CD4-positive, alpha-beta T cell treated with Interleukin-4 for 4 hours (primary cell): Measurements from ENCODE around the gene PHF12.
"Not testable (repeated sequence)": the region's sequence is repeated elsewhere in the genome, so short reads cannot be mapped to it uniquely, and the experiment has no call there.

Experiments used
- DNase-seq: peaks from one replicate; pipeline ENCODE4 v3.0.0-alpha.2; 2020

PHF12 gene

DNA sequence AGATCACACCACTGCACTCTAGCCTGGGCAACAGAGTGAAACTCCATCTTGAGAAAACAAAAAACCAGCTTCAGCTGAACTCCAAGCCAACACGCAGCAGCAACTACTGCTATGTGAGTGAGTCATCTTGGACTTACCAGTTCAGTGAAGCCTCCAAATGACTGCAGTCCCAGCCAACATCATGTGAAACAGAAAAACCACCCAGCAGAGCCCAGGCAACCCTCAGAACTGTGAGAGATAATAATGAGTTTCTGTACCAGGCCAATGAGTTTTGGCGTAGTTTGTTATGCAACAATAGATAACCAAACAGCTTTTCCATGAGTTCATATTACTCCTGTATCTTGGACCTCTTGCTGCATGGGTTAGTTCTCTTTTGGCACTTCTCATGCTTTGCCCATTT lies 23.3 kb downstream of the PHF12 start:
- DNase-seq, result peak; percentile 69

- DNase-seq, result no peak
Observed at GRCh38 chr17:28926786-28927185, 24.5 kb downstream of the PHF12 start.

DNA sequence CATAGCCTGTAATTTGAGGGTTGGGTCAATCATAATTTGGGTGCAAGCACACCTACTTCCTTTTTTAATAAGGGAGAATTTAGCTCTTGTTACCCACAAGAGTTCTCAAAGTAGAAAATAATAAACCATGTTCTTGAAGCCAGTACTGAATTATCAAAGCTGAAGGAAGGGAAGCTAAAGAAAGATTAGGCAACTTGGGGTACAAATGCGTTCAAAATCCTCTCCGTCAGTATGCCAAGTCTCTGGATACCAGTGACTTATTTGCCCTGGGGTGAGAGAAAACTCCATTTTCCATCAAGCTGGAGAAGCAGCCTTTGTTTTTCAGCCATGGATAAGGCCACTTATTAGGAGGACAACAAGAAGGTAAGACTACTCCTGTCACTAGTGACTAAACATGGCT lies 25.0 kb downstream of the PHF12 start:
- DNase-seq, result no peak

GRCh38 chr17:28925912-28926365 lies 25.4 kb downstream of the PHF12 start:
- DNase-seq, result peak; percentile 92

DNA sequence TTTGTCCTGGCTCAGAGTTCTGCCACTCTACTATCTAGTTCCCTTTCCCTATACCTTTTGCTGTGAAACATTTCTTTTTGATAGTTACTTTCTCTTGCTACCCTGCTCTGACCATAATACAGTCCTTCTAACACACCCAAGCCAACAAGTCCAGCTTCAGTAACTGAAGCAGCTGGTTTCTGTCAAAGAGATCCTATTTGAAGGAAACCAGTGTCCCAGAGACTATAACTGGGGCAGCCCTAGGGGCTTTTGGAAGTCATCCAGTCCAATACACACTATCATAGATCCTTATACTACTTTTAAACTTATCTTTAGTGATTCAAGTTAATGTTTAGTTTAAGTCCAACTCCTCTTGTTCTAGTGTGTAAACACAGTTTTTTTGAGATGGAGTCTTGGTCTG lies 31.1 kb downstream of the PHF12 start:
- no peak for DNase-seq

- DNase-seq, result no peak
Observed at GRCh38 chr17:28918295-28918694, 33.0 kb downstream of the PHF12 start.

GRCh38 chr17:28917465-28917864 lies 33.9 kb downstream of the PHF12 start:
- DNase-seq, result no peak

DNA sequence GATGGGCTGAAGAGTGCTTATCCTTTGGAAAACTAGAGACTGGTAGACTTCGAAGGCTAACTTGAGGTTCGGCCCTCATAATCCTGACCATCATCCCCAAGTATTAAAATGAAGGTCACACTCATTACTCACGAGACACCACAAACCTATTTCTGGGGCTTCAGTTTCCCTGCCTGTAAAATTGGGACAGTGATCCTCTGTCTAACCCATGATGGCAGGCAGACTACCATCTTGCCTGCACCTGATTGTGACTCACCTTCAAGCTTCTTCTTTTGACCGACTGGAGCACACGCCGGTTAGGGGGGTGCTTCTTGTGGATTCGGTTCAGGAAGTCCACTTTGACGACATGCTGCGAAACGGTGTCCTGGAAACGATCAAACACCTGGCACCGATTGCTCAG lies 34.3 kb downstream of the PHF12 start:
- DNase-seq, result no peak

- DNase-seq, result peak; percentile 69
Observed at GRCh38 chr17:28916302-28916934, 34.9 kb downstream of the PHF12 start.

DNA sequence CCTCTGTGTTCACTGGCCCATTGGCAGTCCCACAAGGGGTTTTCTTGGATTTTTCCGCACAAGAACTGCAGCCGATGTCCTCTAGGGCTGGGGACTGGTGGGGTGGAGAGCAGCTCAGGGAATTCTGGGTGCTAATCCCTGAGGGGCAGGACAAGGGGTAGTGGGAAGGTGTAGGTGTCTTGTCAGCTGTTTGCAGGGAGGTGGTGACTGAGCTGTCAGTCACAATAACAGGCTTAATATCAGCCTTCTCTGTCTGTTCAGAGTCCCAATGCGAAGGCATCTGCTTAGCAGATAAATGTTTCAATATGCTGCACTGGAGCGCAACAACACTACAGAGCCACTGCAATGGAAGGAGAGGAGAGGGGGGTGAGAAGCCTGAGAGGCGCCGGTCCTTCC lies 38.4 kb downstream of the PHF12 start:
- no peak for DNase-seq

- DNase-seq, result no peak
Observed at GRCh38 chr17:28912281-28912937, 38.9 kb downstream of the PHF12 start.

DNA sequence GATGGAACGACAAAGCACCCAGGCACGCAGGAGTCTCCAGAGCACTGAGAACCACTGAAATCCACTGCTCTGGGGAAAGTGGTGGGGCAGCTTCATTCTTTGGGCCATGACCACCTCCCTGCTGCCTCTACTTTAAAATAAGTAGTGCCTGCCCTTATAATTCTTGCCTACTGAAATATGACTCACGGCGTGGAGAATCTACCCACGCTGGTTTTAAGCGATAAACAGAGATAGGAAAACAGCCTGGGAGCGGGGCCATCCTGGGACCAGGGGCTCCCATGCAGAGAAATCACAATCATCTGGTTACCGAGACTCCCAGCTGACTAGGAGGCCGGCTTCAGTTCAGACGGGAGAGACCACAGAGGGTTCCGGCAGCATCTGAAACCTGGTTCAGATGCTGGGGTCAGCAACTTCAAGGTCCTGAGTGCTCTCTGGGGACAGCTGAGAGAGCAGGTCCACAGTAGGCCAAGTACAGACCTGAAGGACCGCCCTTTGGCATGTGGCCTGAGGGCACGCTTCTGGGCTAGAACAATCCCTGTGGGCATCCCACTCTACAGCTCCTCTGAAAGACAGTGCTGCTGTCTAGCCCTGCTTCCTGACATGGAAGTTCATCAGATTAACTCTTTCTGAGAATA lies 39.8 kb downstream of the PHF12 start:
- no peak for DNase-seq

DNA sequence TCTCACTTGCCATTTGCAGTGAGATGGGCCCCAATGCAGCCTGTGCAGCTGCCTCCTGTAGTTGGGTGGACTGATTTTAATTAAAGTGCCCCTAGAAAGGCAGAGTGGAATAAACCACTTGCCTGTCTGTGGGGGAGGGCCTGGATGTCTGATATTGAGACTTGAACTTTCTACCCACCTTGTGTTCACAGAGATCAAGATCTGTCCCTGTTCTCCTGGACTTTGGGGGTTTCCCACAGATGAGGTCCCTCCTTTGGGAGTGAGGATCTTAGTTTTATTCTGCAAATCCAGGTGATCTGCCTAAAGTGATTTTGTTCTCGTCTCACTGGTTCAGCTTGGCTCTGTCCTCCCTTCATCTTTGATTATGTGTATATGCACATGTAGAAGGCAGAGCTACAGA lies 40.8 kb downstream of the PHF12 start:
- no peak for DNase-seq

GRCh38 chr17:28908640-28909167 lies 42.6 kb downstream of the PHF12 start:
- DNase-seq, result no peak

DNA sequence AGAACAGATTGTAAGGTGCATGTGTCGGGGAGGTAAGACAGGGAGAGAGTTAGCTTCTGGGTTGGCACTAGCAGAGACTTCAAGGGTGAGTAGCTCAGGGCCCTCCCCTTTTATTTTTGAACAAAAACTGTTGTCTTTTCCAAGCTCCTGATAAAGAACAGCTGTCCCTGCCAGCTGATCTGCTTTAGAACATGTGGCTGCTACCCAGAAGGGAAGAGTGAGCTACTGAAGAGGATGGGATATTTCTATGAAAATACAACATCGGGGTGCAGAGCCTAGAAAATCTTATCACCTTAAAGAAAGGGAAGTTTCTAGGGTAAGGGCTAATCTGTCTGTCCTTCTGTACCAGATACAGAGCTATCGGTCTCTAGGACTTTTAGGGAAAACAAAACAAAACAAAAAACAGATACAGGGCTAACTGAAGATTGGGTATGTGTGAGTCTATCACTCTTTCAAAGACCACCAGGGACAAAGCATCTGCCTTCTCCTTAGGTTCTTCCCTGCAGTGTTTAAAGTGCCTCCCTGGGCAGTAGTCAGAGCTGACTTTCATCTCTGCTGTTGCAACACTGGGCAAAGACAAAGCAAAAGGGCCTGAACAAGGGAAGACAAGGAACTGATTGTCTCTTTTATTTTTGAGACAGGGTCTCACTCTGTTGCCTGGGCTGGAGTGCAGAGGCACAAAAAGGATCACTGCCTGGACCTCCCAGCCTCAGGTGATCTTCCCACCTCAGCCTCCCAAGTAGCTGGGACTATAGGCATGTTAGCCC lies 43.4 kb downstream of the PHF12 start:
- no peak for DNase-seq

DNA sequence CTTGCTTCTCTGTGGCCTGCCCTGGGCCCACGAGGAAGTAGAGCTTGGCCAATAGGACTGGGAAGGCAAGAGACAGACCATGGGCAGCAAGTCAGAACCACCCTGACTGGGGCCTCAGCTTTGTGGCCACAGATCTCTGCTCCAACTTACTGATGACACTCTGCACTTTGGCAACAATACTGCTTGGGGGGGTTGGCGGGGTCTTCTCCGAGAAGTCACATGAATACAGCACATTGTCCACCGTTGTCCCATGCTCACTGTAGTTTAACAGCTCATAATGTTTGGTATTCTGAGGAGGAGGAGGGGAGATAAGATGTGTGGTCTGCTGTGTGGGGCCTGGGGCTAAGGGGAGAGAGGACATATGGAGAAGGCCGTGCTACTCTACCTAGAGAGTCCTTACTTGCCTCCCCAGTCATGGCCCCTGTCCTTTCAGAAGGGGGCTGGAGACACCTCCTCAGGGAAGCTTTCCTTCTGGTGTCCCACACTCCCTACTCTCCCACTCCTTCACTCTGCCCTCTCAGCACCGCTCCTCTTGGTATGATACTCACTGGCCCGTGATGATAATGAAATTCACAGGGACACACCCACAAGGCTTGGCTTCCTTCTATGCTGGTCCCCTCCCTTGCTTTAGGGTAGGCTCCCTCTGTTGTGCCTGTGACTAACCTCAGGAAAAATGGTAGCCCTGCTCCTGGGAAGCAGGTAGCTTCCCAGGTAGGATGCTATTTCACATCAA lies 44.4 kb downstream of the PHF12 start:
- DNase-seq, result no peak

DNA sequence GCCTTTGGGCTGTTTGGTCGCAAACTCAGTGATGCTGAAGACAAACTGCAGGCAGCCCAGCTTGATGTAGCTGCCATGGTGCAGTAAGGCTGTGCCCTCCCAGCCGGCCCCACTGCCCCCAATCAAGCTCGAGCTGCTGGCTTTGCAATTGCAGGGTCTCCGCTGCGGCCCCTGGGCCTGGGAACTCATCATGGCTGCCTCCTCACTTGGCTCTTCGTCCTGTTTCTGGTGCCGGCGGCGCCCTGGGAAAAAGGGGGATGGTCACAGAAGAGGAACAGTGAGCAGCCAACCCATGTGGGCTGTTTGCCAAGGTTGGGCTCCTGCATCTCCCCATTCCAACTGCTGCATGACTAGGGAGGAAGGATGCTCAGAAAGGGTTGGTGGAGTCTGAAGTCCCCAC lies 45.0 kb downstream of the PHF12 start:
- DNase-seq, result no peak

DNA sequence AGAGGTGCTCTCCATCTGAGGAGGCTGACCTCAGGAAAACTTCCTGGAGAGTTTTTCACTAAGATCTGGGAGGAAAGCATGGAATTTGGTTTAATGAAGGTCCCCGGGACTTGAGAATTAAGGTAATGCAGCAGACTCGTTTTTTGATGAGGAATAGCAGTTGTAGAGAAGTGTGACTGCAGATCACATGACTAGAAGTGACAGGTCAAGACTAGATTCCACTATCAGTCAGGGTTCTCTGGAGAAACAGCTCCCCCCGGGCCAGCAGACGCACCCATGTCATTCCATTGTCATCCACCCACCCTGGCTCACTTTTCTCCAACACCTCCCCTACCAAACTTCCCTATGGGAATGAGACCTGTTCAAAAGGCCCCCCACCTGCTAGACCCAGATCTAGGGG lies 46.5 kb downstream of the PHF12 start:
- no peak for DNase-seq

GRCh38 chr17:28903546-28903841 lies 47.8 kb downstream of the PHF12 start:
- DNase-seq, result not testable (repeated sequence)

DNA sequence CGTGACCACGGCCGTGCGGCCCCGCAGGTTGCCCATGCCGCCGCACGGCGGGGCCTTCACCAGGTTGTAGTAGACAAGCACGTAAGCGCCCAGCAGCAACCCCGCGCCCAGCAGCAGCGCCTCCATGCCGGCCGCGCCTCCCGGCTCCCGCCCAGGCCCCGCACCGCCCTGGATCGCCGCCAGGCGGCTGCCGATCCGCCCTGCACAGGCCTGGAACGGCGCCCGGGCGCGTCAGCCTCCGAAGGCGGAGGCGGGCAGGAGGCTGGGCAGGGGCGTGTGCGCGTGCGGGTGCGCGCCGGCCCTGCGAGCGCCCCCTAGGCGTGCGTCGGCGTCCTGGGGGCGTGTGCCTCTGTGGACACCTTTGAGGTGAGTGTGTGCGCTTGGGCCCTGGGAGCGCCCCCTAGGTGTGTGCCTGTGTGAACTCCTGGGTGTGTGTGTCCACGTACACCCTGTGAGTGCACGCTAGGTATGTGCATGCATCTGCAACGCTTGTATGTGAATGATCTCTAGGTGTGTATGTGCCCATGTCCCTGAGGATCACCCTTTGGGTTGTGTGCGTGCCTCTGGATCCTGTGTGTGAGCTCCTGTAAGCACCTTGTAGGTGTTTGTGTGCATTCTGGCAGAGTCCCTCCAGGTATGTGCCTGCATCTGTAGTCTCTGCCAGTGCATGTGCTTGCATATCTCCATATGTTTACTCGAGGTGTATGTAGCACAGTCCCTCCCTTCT lies 48.3 kb downstream of the PHF12 start, which contains the start of gene DHRS13:
DHRS13 (minus strand) TSS at position 261 of the 727 bp plus-strand sequence; CDS start at position 126, 135 bp downstream.
- peak; percentile 95 for DNase-seq

DNA sequence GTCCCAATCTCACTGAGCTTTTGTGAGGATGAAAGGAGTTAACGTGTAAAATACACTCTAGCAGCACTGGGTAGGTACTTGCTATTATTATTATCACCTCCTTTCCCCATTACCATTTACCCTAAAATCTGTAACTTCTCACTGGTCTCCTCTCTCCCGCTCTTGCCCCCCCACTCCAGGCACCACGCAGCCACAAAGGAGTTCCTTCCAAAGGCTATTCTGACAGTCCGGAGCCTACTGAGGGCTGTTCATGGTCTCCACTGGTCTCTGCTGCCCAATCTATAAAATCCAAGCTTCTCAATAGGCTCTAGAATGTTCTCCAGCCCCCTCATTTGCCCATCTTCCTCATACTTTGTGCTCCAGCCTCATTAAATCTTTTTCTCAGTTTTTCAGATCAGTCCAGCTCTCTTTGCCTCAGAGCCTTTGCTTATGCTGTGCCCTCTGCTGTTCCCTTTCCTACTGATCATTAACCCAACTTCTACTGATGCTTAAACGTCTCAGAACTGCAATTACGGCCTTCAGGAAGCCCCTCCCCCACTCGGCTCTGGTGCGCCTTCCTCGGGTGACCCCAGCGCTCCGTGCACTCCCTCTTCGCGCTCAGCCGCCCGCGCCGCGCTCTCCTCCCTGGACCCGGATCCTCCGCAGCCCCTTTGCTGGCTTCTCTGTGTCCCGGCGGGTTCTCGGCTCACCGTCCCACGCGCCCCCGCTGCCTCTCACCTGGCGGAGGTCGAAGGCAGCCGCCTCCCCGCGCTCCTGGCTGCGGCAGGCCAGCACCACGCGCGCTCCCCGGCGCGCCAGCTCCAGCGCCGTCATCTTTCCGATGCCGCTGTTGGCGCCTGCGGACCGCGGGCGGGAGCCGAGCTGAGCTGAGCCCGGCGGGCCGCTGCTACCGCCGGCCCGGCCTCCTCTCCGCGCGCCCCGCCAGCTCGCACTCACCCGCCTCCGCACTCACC lies 49.2 kb downstream of the PHF12 start:
- DNase-seq, result peak; percentile 43
